ENCODE measurements around the gene MAP4.
"Not testable (repeated sequence)": the region's sequence is repeated elsewhere in the genome, so short reads cannot be mapped to it uniquely, and the experiment has no call there.

MAP4 gene

GRCh38 chr3:48013288-48013980 lies 2.8 kb downstream of the MAP4 start:
- peak; percentile 49 for DNase-seq

GRCh38 chr3:48012659-48013058 lies 3.6 kb downstream of the MAP4 start:
- no peak for DNase-seq

GRCh38 chr3:48008066-48008465 lies 8.2 kb downstream of the MAP4 start:
- DNase-seq, result not testable (repeated sequence)

- not testable (repeated sequence) for DNase-seq
These were observed 8.9 kb downstream of the MAP4 start for GRCh38 chr3:48007361-48007760.

- DNase-seq, result not testable (repeated sequence)
These were observed 9.4 kb downstream of the MAP4 start for GRCh38 chr3:48006794-48007193.

GRCh38 chr3:48004694-48005093 lies 11.5 kb downstream of the MAP4 start:
- DNase-seq, result no peak

GRCh38 chr3:48002787-48003186 lies 13.4 kb downstream of the MAP4 start:
- DNase-seq, result no peak

GRCh38 chr3:48001991-48002390 lies 14.2 kb downstream of the MAP4 start:
- DNase-seq, result no peak

- DNase-seq, result no peak
These were observed 16.0 kb downstream of the MAP4 start for GRCh38 chr3:48000212-48000611.

- no peak for DNase-seq
These were observed 19.8 kb downstream of the MAP4 start for GRCh38 chr3:47996440-47996839.

GRCh38 chr3:47994180-47994579 lies 22.0 kb downstream of the MAP4 start:
- DNase-seq, result no peak

GRCh38 chr3:47991341-47991740 lies 24.9 kb downstream of the MAP4 start:
- DNase-seq, result no peak

- DNase-seq, result peak; percentile 70
These were observed 26.2 kb downstream of the MAP4 start for GRCh38 chr3:47989981-47990440.

- no peak for DNase-seq
These were observed 30.8 kb downstream of the MAP4 start for GRCh38 chr3:47985381-47985780.

GRCh38 chr3:47984075-47984728 lies 32.0 kb downstream of the MAP4 start:
- no peak for DNase-seq

- DNase-seq, result no peak
These were observed 35.4 kb downstream of the MAP4 start for GRCh38 chr3:47980795-47981194.

GRCh38 chr3:47979070-47979469 lies 37.1 kb downstream of the MAP4 start:
- DNase-seq, result no peak

- DNase-seq, result no peak
These were observed 37.8 kb downstream of the MAP4 start for GRCh38 chr3:47978386-47978785.

GRCh38 chr3:47976135-47976732 lies 40.0 kb downstream of the MAP4 start:
- DNase-seq, result no peak

- DNase-seq, result no peak
These were observed 41.2 kb downstream of the MAP4 start for GRCh38 chr3:47974974-47975470.

GRCh38 chr3:47971081-47971480 lies 45.1 kb downstream of the MAP4 start:
- no peak for DNase-seq

GRCh38 chr3:47964740-47965139 lies 51.5 kb downstream of the MAP4 start:
- DNase-seq, result no peak

GRCh38 chr3:47961815-47962606 lies 54.2 kb downstream of the MAP4 start:
- DNase-seq, result no peak
